ENCODE results near the gene SYNJ2.

DNA sequence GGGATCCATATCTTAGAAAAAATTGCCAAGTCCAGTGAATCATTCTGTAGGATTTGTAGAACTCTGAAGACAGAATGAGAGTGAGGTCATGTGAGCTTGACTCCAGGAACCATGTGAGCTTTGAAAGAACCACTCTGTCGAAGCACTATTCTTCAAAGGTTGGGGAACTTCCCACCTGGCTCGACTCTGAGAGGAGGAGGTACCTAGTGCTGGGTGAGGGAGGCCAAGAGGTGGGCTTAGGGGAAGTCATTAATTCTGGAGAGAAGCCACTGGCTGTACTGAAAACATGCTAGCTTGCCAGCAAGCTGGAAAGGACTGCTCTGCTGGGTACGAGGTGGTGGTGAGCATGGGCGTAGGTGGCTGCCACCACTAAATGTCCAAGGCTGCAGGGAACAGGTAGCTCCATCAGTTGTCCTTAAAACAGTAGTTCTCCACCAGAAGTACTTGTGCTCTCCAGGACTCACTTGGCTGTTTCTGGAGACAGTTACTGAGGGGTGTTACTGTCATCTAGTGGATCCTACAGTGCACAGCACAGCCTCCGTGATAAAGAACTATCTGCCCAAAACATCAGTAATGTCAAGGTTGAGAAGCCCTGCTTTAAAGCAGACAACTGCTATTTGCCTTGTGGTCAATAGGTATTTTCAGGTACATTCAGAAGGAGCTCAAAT, 34.7 kb upstream of the SYNJ2 start:
- TF ChIP-seq EZH2 (IDR thresholded peaks at IDR 0.05; ENCODE audit: insufficient read depth, low read length): no peak
- TF ChIP-seq, protein P1, sequence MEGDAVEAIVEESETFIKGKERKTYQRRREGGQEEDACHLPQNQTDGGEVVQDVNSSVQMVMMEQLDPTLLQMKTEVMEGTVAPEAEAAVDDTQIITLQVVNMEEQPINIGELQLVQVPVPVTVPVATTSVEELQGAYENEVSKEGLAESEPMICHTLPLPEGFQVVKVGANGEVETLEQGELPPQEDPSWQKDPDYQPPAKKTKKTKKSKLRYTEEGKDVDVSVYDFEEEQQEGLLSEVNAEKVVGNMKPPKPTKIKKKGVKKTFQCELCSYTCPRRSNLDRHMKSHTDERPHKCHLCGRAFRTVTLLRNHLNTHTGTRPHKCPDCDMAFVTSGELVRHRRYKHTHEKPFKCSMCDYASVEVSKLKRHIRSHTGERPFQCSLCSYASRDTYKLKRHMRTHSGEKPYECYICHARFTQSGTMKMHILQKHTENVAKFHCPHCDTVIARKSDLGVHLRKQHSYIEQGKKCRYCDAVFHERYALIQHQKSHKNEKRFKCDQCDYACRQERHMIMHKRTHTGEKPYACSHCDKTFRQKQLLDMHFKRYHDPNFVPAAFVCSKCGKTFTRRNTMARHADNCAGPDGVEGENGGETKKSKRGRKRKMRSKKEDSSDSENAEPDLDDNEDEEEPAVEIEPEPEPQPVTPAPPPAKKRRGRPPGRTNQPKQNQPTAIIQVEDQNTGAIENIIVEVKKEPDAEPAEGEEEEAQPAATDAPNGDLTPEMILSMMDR (IDR thresholded peaks at IDR 0.05; ENCODE audit: insufficient read depth, low read depth, low read length): peak; percentile 32

All from astrocyte (in vitro differentiated cells and primary cell).